HEK293T (cell line): ENCODE measurements around the gene ZFHX2.

Source experiments
- ARNT ChIP-seq: fragments of 450-650 bp; IDR thresholded peaks from 2 replicates; pipeline ENCODE4 v1.6.1; 2017; ENCODE audit warnings: mild to moderate bottlenecking
- BHLHE40 ChIP-seq: fragments of 450-650 bp; IDR thresholded peaks from 2 replicates; pipeline ENCODE4 v1.6.1; 2016; ENCODE audit warnings: mild to moderate bottlenecking, moderate library complexity, borderline replicate concordance
- CTBP1 ChIP-seq: fragments of 450-650 bp; IDR thresholded peaks from 2 replicates; pipeline ENCODE4 v1.6.1; 2016; ENCODE audit warnings: borderline replicate concordance
- ELF4 ChIP-seq: fragments of 450-650 bp; IDR thresholded peaks from 2 replicates; pipeline ENCODE4 v1.6.1; 2017; ENCODE audit warnings: antibody characterized with exemption
- FOXA1 ChIP-seq: fragments of 450-650 bp; IDR thresholded peaks from 2 replicates; pipeline ENCODE4 v1.6.1; 2016; ENCODE audit warnings: mild to moderate bottlenecking
- FOXK2 ChIP-seq: fragments of 450-650 bp; IDR thresholded peaks from 2 replicates; pipeline ENCODE4 v1.6.1; 2016; ENCODE audit warnings: mild to moderate bottlenecking
- FOXM1 ChIP-seq: fragments of 450-650 bp; IDR thresholded peaks from 2 replicates; pipeline ENCODE4 v1.6.1; 2017; ENCODE audit warnings: mild to moderate bottlenecking, borderline replicate concordance
- HDGF ChIP-seq: fragments of 450-650 bp; IDR thresholded peaks from 2 replicates; pipeline ENCODE4 v1.6.1; 2017; ENCODE audit warnings: antibody characterized with exemption, borderline replicate concordance
- LEF1 ChIP-seq: fragments of 450-650 bp; IDR thresholded peaks from 2 replicates; pipeline ENCODE4 v1.6.1; 2017; ENCODE audit warnings: mild to moderate bottlenecking, borderline replicate concordance
- NFRKB ChIP-seq: fragments of 450-650 bp; IDR thresholded peaks from 2 replicates; pipeline ENCODE4 v1.6.1; 2016; ENCODE audit warnings: mild to moderate bottlenecking, moderate library complexity
- SP1 ChIP-seq: fragments of 450-650 bp; IDR thresholded peaks from 2 replicates; pipeline ENCODE4 v1.6.1; 2017
- SUZ12 ChIP-seq: fragments of 450-650 bp; IDR thresholded peaks from 2 replicates; pipeline ENCODE4 v1.6.1; 2016; ENCODE audit warnings: mild to moderate bottlenecking
- TARDBP ChIP-seq: fragments of 450-650 bp; IDR thresholded peaks from 2 replicates; pipeline ENCODE4 v1.6.1; 2016
- ZNF384 ChIP-seq: fragments of 450-650 bp; IDR thresholded peaks from 2 replicates; pipeline ENCODE4 v1.6.1; 2016

DNA sequence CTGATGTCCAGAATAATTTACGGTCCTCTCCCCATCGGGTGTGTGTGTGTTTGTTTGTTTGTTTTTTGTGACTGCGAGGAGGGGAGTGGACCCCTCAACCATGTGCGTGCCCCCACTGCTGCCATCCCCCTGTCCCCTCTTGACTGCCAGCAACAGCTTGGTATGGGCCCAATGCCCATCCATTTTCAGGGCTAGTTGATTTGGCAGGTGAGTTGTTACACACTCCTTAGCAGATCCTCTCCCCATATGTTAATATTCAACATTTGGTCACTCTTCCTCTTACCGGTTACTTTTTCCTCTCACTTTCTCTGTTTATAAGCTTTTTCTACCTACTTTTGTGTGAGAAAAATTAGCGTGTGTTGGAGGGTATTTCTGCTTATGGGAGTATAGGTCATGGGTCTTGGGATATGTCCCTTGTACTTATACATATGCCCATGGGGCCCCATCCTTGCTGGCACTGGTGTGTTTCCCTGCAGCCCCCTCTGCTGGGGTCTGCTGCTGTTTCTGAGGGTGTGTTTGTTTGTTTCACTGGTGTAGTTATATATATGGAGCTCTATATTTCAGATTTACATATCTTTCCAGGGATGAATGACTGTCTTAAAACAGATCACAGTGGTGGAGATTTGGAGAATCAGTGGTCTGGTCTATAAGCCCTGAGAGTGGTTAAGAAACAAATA lies 33.8 kb downstream of the ZFHX2 start:
- no peak for TF ChIP-seq SUZ12
- no peak for TF ChIP-seq BHLHE40
- TF ChIP-seq ARNT: no peak
- no peak for TF ChIP-seq ELF4
- no peak for TF ChIP-seq CTBP1
- no peak for TF ChIP-seq TARDBP
- no peak for TF ChIP-seq LEF1
- no peak for TF ChIP-seq SP1
- TF ChIP-seq ZNF384: no peak
- no peak for TF ChIP-seq FOXK2
- no peak for TF ChIP-seq FOXM1
- TF ChIP-seq FOXA1: no peak
- no peak for TF ChIP-seq NFRKB
- TF ChIP-seq HDGF: no peak
